HG02623 (cell line): ENCODE data around the gene LMAN2L.

Experiments
- ATAC-seq: cut with Tn5 transposase; IDR thresholded peaks from one replicate; pipeline ENCODE4 v1.9.1; 2021; ENCODE audit warnings: moderate library complexity; ENCODE audit not compliant: unreplicated experiment

LMAN2L gene

GRCh38 chr2:96715658-96716057 is 24.2 kb downstream of the LMAN2L start:
- no peak for ATAC-seq

GRCh38 chr2:96710985-96711384 is 28.9 kb downstream of the LMAN2L start:
- no peak for ATAC-seq

GRCh38 chr2:96703021-96703751 is 36.7 kb downstream of the LMAN2L start:
- ATAC-seq: no peak

GRCh38 chr2:96702098-96702785 is 37.6 kb downstream of the LMAN2L start:
- ATAC-seq: no peak

GRCh38 chr2:96701636-96702035 is 38.2 kb downstream of the LMAN2L start:
- ATAC-seq: no peak

GRCh38 chr2:96700086-96700485 is 39.8 kb downstream of the LMAN2L start:
- no peak for ATAC-seq

GRCh38 chr2:96699621-96700020 is 40.2 kb downstream of the LMAN2L start:
- ATAC-seq: no peak

- ATAC-seq: no peak
Observed at GRCh38 chr2:96699021-96699420, 40.8 kb downstream of the LMAN2L start.

- ATAC-seq: no peak
Observed at GRCh38 chr2:96698221-96698861, 41.5 kb downstream of the LMAN2L start.

GRCh38 chr2:96697476-96697875 is 42.4 kb downstream of the LMAN2L start:
- no peak for ATAC-seq

- ATAC-seq: no peak
Observed at GRCh38 chr2:96695602-96696001, 44.3 kb downstream of the LMAN2L start.

GRCh38 chr2:96694816-96695455 is 44.9 kb downstream of the LMAN2L start:
- no peak for ATAC-seq

GRCh38 chr2:96694279-96694678 is 45.6 kb downstream of the LMAN2L start:
- no peak for ATAC-seq

- no peak for ATAC-seq
Observed at GRCh38 chr2:96693286-96694200, 46.3 kb downstream of the LMAN2L start.

- ATAC-seq: no peak
Observed at GRCh38 chr2:96692094-96692971, 47.5 kb downstream of the LMAN2L start.

- no peak for ATAC-seq
Observed at GRCh38 chr2:96691022-96691612, 48.7 kb downstream of the LMAN2L start.

- ATAC-seq: no peak
Observed at GRCh38 chr2:96690306-96691021, 49.4 kb downstream of the LMAN2L start.

GRCh38 chr2:96689431-96689991 is 50.4 kb downstream of the LMAN2L start:
- ATAC-seq: no peak
